Kidney glomerular epithelial cell (primary cell): ENCODE measurements around the gene LOXL3.
A peak's percentile ranks its signal among the peaks of the same experiment; 100 is the strongest.

Experiments
- DNase-seq: peaks from one replicate; lab custom pipeline; 2025; lab: John Stamatoyannopoulos, UW

LOXL3 gene

GRCh38 chr2:74550231-74550630, 3.5 kb downstream of the LOXL3 start:
- DNase-seq: no peak

- DNase-seq: peak; percentile 12
These were observed 4.6 kb downstream of the LOXL3 start for GRCh38 chr2:74548900-74549826.

- no peak for DNase-seq
These were observed 5.3 kb downstream of the LOXL3 start for GRCh38 chr2:74548285-74548899.

- no peak for DNase-seq
These were observed 7.7 kb downstream of the LOXL3 start for GRCh38 chr2:74546004-74546403.

GRCh38 chr2:74544634-74545033, 9.1 kb downstream of the LOXL3 start:
- no peak for DNase-seq

GRCh38 chr2:74542978-74543377, 10.8 kb downstream of the LOXL3 start:
- DNase-seq: no peak

- DNase-seq: no peak
These were observed 13.5 kb downstream of the LOXL3 start for GRCh38 chr2:74540291-74540690.

GRCh38 chr2:74538881-74539339, 14.8 kb downstream of the LOXL3 start:
- no peak for DNase-seq

GRCh38 chr2:74537140-74537539, 16.6 kb downstream of the LOXL3 start:
- DNase-seq: no peak

GRCh38 chr2:74536166-74536950, 17.4 kb downstream of the LOXL3 start:
- DNase-seq: no peak

GRCh38 chr2:74535440-74535965, 18.2 kb downstream of the LOXL3 start:
- DNase-seq: no peak

GRCh38 chr2:74534411-74534810, 19.3 kb downstream of the LOXL3 start:
- no peak for DNase-seq

- no peak for DNase-seq
These were observed 20.3 kb downstream of the LOXL3 start for GRCh38 chr2:74533464-74533863.

GRCh38 chr2:74532222-74532621, 21.5 kb downstream of the LOXL3 start:
- peak; percentile 7 for DNase-seq

GRCh38 chr2:74531666-74532065, 22.1 kb downstream of the LOXL3 start:
- no peak for DNase-seq

- no peak for DNase-seq
These were observed 23.2 kb downstream of the LOXL3 start for GRCh38 chr2:74530239-74531187.

GRCh38 chr2:74529357-74530238, 24.1 kb downstream of the LOXL3 start, which contains the start of the genes AUP1 and HTRA2:
Gene AUP1 (minus strand): TSS chr2:74529706. CDS start chr2:74529629, 77 bp downstream.
Gene HTRA2 (plus strand): TSS chr2:74529933. CDS start chr2:74530007, 74 bp downstream.
- peak; percentile 96 for DNase-seq

GRCh38 chr2:74528600-74529356, 25.0 kb downstream of the LOXL3 start:
- DNase-seq: no peak

GRCh38 chr2:74527741-74528140, 26.0 kb downstream of the LOXL3 start:
- DNase-seq: no peak
